Erythroblast (primary cell): ENCODE results near the gene ANLN.

ENCODE experiments used
- GATA1 ChIP-seq: IDR thresholded peaks from 2 replicates; pipeline ENCODE4 v1.6.1; 2011; ENCODE audit warnings: low read depth, mild to moderate bottlenecking, control low read depth, low read length, moderate library complexity
- POLR2A ChIP-seq: IDR thresholded peaks from 2 replicates; pipeline ENCODE4 v1.6.1; 2011; ENCODE audit warnings: mild to moderate bottlenecking, low read length

- TF ChIP-seq POLR2A (no peak), GATA1 (no peak)
These were observed 5.7 kb downstream of the ANLN start for GRCh38 chr7:36395171-36395894.
